CD4-positive, alpha-beta memory T cell (primary cell): Measurements from ENCODE around the gene MPI. TPM values are rescaled to one million over a fixed set of nuclear protein-coding genes. Genes with fewer than 3 reads are reported as not detected.

ENCODE experiments used
- CTCF ChIA-PET: fragments of 350-600 bp; sonication (Branson Sonifier 250); formaldehyde crosslinking; loops from one replicate; lab custom pipeline; 2021; ENCODE audit warnings: inconsistent platforms; ENCODE audit not compliant: partially characterized antibody; lab: Charles Lee
- POLR2A ChIA-PET: fragments of 350-600 bp; sonication (Branson Sonifier 250); formaldehyde crosslinking; loops from one replicate; lab custom pipeline; 2021; ENCODE audit not compliant: partially characterized antibody; lab: Charles Lee
- DNase-seq, 5 donors: peaks; one replicate each; pipeline versions ENCODE4 v3.0.0 to v3.0.0-alpha.2; 2020 to 2022; ENCODE audit warnings: mixed read lengths in 1 of 5
- H3K27ac ChIP-seq: one replicate; pipeline ENCODE4 v1.7.0; 2013; ENCODE audit warnings: low read depth, low read length
- H3K27me3 ChIP-seq: 2 replicates; pipeline ENCODE4 v1.7.0; 2013; ENCODE audit warnings: mild to moderate bottlenecking, low read length, moderate library complexity; ENCODE audit not compliant: insufficient read depth
- H3K36me3 ChIP-seq: 2 replicates; pipeline ENCODE4 v1.7.0; 2013; ENCODE audit warnings: mild to moderate bottlenecking, low read length, moderate library complexity; ENCODE audit not compliant: insufficient read depth
- H3K4me1 ChIP-seq: 2 replicates; pipeline ENCODE4 v1.7.0; 2013; ENCODE audit warnings: mild to moderate bottlenecking, low read length, moderate library complexity; ENCODE audit not compliant: insufficient read depth
- H3K4me3 ChIP-seq, 2 donors: one replicate each; pipeline ENCODE4 v1.7.0; 2013; ENCODE audit warnings: low read length in 2 of 2, mild to moderate bottlenecking in 1 of 2
- H3K9me3 ChIP-seq, 2 donors: one replicate each; pipeline ENCODE4 v1.7.0; 2013; ENCODE audit warnings: low read length in 2 of 2, control low read depth in 1 of 2; ENCODE audit not compliant: control insufficient read depth in 1 of 2
- H3K27ac Mint-ChIP-seq, 7 donors: one replicate each; pipeline ENCODE4 v1.8.0; 2020 to 2021; ENCODE audit warnings: mixed read lengths in 7 of 7, mild to moderate bottlenecking in 6 of 7, inconsistent platforms in 3 of 7, moderate library complexity in 3 of 7
- H3K27me3 Mint-ChIP-seq, 2 donors: one replicate each; pipeline ENCODE4 v1.8.0; 2020 to 2021; ENCODE audit warnings: mixed read lengths in 2 of 2
- H3K36me3 Mint-ChIP-seq, 2 donors: one replicate each; pipeline ENCODE4 v1.8.0; 2020 to 2021; ENCODE audit warnings: mixed read lengths in 2 of 2, inconsistent platforms in 1 of 2, mild to moderate bottlenecking in 1 of 2
- H3K4me1 Mint-ChIP-seq, 4 donors: one replicate each; pipeline ENCODE4 v1.8.0; 2020 to 2021; ENCODE audit warnings: mixed read lengths in 4 of 4, mild to moderate bottlenecking in 1 of 4
- H3K4me3 Mint-ChIP-seq, 8 donors: one replicate each; pipeline ENCODE4 v1.8.0; 2020 to 2021; ENCODE audit warnings: mixed read lengths in 8 of 8, mild to moderate bottlenecking in 7 of 8, moderate library complexity in 6 of 8, inconsistent platforms in 3 of 8
- H3K9me3 Mint-ChIP-seq, 8 donors: one replicate each; pipeline ENCODE4 v1.8.0; 2020 to 2021; ENCODE audit warnings: mixed read lengths in 8 of 8, mild to moderate bottlenecking in 5 of 8, inconsistent platforms in 3 of 8, moderate library complexity in 1 of 8
- intact Hi-C: fragments of 100-400 bp; cut with micrococcal nuclease; formaldehyde crosslinking; loops from one replicate; pipeline ENCODE4 v1.15.1; 2023
- polyA plus RNA-seq, 2 donors: library from polyadenylated mRNA; unstranded; fragments of 300-500 nt; fragmentation: Illumina TruSeq; gene quantifications; one replicate each; pipeline ENCODE4 v1.2.3, GENCODE V29; 2021
- total RNA-seq, 2 experiments: library from RNA; stranded (reverse); gene quantifications; one replicate each; pipeline ENCODE4 v1.2.3, GENCODE V29; 2021

The MPI gene
- total and polyA plus RNA-seq, 4 experiments from 2014 or later, result 63.0 to 73.1 (median 68.3) TPM

- ChIA-PET POLR2A (interaction anchor here (0.8 to 1.9 kb wide), 2 partner anchors 12 to 50 kb away, joined by 3 to 4 read pairs; no protein-coding TSS in a partner anchor), CTCF (interaction anchor here (0.9 to 2.9 kb wide), 2 partner anchors 50 to 217 kb away, joined by 3 to 10 read pairs; no protein-coding TSS in a partner anchor)
- Histone ChIP-seq H3K4me1 (peaks cover 5% of the 10 kb centered on the region), H3K27me3 (no peaks in the 10 kb centered on the region), H3K4me3 (no peak overlapping the region), H3K36me3 (peaks cover 68% of the 10 kb centered on the region), H3K27ac (no peak overlapping the region), H3K9me3 (no peaks in the 10 kb centered on the region)
- intact Hi-C loops, result no loop called here
- H3K4me3 Mint-ChIP-seq, result no peak overlapping the region
- H3K36me3 Mint-ChIP-seq, result peaks cover 30 to 64% of the 10 kb centered on the region in 2 donors
- peak overlapping the region in 2 of 7 donors; percentile 24 to 57 for H3K27ac Mint-ChIP-seq
- no peaks in the 10 kb centered on the region for H3K27me3 Mint-ChIP-seq
- H3K9me3 Mint-ChIP-seq, result no peaks in the 10 kb centered on the region
- DNase-seq, result no peak
- H3K4me1 Mint-ChIP-seq, result peaks cover 4 to 14% (median 11%) of the 10 kb centered on the region in 4 donors
These were observed 37.9 kb upstream of the MPI start for GRCh38 chr15:74851960-74852359.

- peaks cover 16 to 58% of the 10 kb centered on the region in 2 donors for H3K36me3 Mint-ChIP-seq
- no peak overlapping the region for H3K27ac ChIP-seq
- POLR2A ChIA-PET, result interaction anchor here (1.0 to 1.4 kb wide), 2 partner anchors 9 kb away, joined by 3 read pairs; no protein-coding TSS in a partner anchor
- H3K4me3 ChIP-seq, result no peak overlapping the region
- intact Hi-C loops, result no loop called here
- peaks cover 16 to 39% (median 28%) of the 10 kb centered on the region in 4 donors for H3K4me1 Mint-ChIP-seq
- peaks cover 48% of the 10 kb centered on the region for H3K36me3 ChIP-seq
- H3K27ac Mint-ChIP-seq, result peak overlapping the region in 1 of 7 donors; percentile 22
- no peak overlapping the region for H3K4me3 Mint-ChIP-seq
- H3K27me3 Mint-ChIP-seq, result no peaks in the 10 kb centered on the region
- CTCF ChIA-PET, result interaction anchor here (1.5 to 2.7 kb wide), 3 partner anchors 10 to 47 kb away, joined by 3 to 11 read pairs (median 6); no protein-coding TSS in a partner anchor
- no peaks in the 10 kb centered on the region for H3K9me3 ChIP-seq
- H3K4me1 ChIP-seq, result peaks cover 31% of the 10 kb centered on the region
- no peaks in the 10 kb centered on the region for H3K9me3 Mint-ChIP-seq
- no peaks in the 10 kb centered on the region for H3K27me3 ChIP-seq
- no peak for DNase-seq
These were observed 35.3 kb upstream of the MPI start for GRCh38 chr15:74854453-74855022.

- POLR2A ChIA-PET, result interaction anchor here (0.6 to 3.6 kb wide), 4 partner anchors 9 to 13 kb away, joined by 3 to 20 read pairs (median 3); no protein-coding TSS in a partner anchor
- Mint-ChIP-seq H3K27me3 (no peaks in the 10 kb centered on the region), H3K4me3 (peak overlapping the region in 2 of 8 donors; percentile 25 to 46), H3K27ac (peak overlapping the region in 4 of 7 donors; percentile 64 to 81 (median 68)), H3K9me3 (no peaks in the 10 kb centered on the region), H3K4me1 (peaks cover 18 to 42% (median 30%) of the 10 kb centered on the region in 4 donors), H3K36me3 (peaks cover 14 to 49% of the 10 kb centered on the region in 2 donors)
- CTCF ChIA-PET, result interaction anchor here (0.7 to 2.7 kb wide), 5 partner anchors 14 to 122 kb away, joined by 3 to 11 read pairs (median 3); no protein-coding TSS in a partner anchor
- H3K4me3 ChIP-seq, result no peak overlapping the region
- intact Hi-C loops, result loop anchor here (2.0 kb wide), 1 partner anchor 15 kb away; no protein-coding TSS in a partner anchor
- no peaks in the 10 kb centered on the region for H3K9me3 ChIP-seq
- peaks cover 35% of the 10 kb centered on the region for H3K36me3 ChIP-seq
- no peak overlapping the region for H3K27ac ChIP-seq
- H3K27me3 ChIP-seq, result no peaks in the 10 kb centered on the region
- DNase-seq, result no peak
- peaks cover 32% of the 10 kb centered on the region for H3K4me1 ChIP-seq
These were observed 34.0 kb upstream of the MPI start for GRCh38 chr15:74855857-74856256.

GRCh38 chr15:74856537-74856936 is 33.3 kb upstream of the MPI start:
- H3K27me3 ChIP-seq, result no peaks in the 10 kb centered on the region
- H3K9me3 ChIP-seq, result no peaks in the 10 kb centered on the region
- H3K4me1 ChIP-seq, result peaks cover 32% of the 10 kb centered on the region
- H3K27me3 Mint-ChIP-seq, result no peaks in the 10 kb centered on the region
- DNase-seq, result no peak
- no peak overlapping the region for H3K27ac ChIP-seq
- peaks cover 18 to 47% (median 30%) of the 10 kb centered on the region in 4 donors for H3K4me1 Mint-ChIP-seq
- peak overlapping the region in 5 of 7 donors; percentile 17 to 93 (median 74) for H3K27ac Mint-ChIP-seq
- H3K9me3 Mint-ChIP-seq, result no peaks in the 10 kb centered on the region
- ChIA-PET POLR2A (interaction anchor here (0.6 to 3.6 kb wide), 5 partner anchors 9 to 13 kb away, joined by 3 to 20 read pairs (median 3); no protein-coding TSS in a partner anchor), CTCF (interaction anchor here (0.7 to 2.7 kb wide), 4 partner anchors 13 to 90 kb away, joined by 3 to 11 read pairs (median 4); no protein-coding TSS in a partner anchor)
- intact Hi-C loops, result loop anchor here (2.0 kb wide), 1 partner anchor 14 kb away; no protein-coding TSS in a partner anchor
- H3K36me3 Mint-ChIP-seq, result peaks cover 9 to 42% of the 10 kb centered on the region in 2 donors
- H3K4me3 ChIP-seq, result no peak overlapping the region
- peak overlapping the region in 1 of 8 donors; percentile 17 for H3K4me3 Mint-ChIP-seq
- H3K36me3 ChIP-seq, result peaks cover 28% of the 10 kb centered on the region

- CTCF ChIA-PET, result interaction anchor here (0.7 to 2.7 kb wide), 6 partner anchors 13 to 64 kb away, joined by 3 to 11 read pairs (median 7); partner anchors contain the start of gene FAM219B
These were observed 32.7 kb upstream of the MPI start for GRCh38 chr15:74857082-74857655.

GRCh38 chr15:74857671-74858368 is 32.0 kb upstream of the MPI start:
- peak overlapping the region; percentile 52 to 94 (median 80) for H3K27ac Mint-ChIP-seq
- POLR2A ChIA-PET, result interaction anchor here (0.6 to 3.6 kb wide), 8 partner anchors 11 to 296 kb away, joined by 3 to 20 read pairs (median 4); partner anchors contain the start of genes FAM219B and MPI
- peaks cover 4 to 30% of the 10 kb centered on the region in 2 donors for H3K36me3 Mint-ChIP-seq
- intact Hi-C loops, result loop anchor here (2.0 kb wide), 1 partner anchor 13 kb away; no protein-coding TSS in a partner anchor
- peaks cover 32% of the 10 kb centered on the region for H3K4me1 ChIP-seq
- CTCF ChIA-PET, result interaction anchor here (0.7 to 1.7 kb wide), 6 partner anchors 10 to 49 kb away, joined by 3 to 10 read pairs (median 5); partner anchors contain the start of gene FAM219B
- no peaks in the 10 kb centered on the region for H3K27me3 ChIP-seq
- DNase-seq, result no peak
- peaks cover 18 to 47% (median 30%) of the 10 kb centered on the region in 4 donors for H3K4me1 Mint-ChIP-seq
- no peak overlapping the region for H3K4me3 ChIP-seq
- H3K9me3 ChIP-seq, result no peaks in the 10 kb centered on the region
- H3K36me3 ChIP-seq, result peaks cover 15% of the 10 kb centered on the region
- no peak overlapping the region for H3K27ac ChIP-seq
- peak overlapping the region in 2 of 8 donors; percentile 5 to 39 for H3K4me3 Mint-ChIP-seq
- no peaks in the 10 kb centered on the region for H3K9me3 Mint-ChIP-seq
- no peaks in the 10 kb centered on the region for H3K27me3 Mint-ChIP-seq

More at GRCh38 chr15:74857082-74857655, 32.7 kb upstream of the MPI start:
- Mint-ChIP-seq H3K4me1 (peaks cover 18 to 47% (median 30%) of the 10 kb centered on the region in 4 donors), H3K4me3 (peak overlapping the region in 1 of 8 donors; percentile 17), H3K27ac (peak overlapping the region; percentile 74 to 94 (median 80)), H3K9me3 (no peaks in the 10 kb centered on the region), H3K36me3 (peaks cover 7 to 36% of the 10 kb centered on the region in 2 donors), H3K27me3 (no peaks in the 10 kb centered on the region)
- H3K27me3 ChIP-seq, result no peaks in the 10 kb centered on the region
- peak overlapping the region; percentile 11 for H3K27ac ChIP-seq
- intact Hi-C loops, result loop anchor here (2.0 kb wide), 1 partner anchor 14 kb away; no protein-coding TSS in a partner anchor
- H3K9me3 ChIP-seq, result no peaks in the 10 kb centered on the region
- no peak overlapping the region for H3K4me3 ChIP-seq
- DNase-seq, result no peak
- H3K36me3 ChIP-seq, result peaks cover 22% of the 10 kb centered on the region
- POLR2A ChIA-PET, result interaction anchor here (0.6 to 3.6 kb wide), 3 partner anchors 11 to 295 kb away, joined by 4 to 20 read pairs (median 5); no protein-coding TSS in a partner anchor
- peaks cover 32% of the 10 kb centered on the region for H3K4me1 ChIP-seq
